SK-N-MC (cell line): Measurements from ENCODE around the gene MYCT1.
"Not testable (repeated sequence)": the region's sequence is repeated elsewhere in the genome, so short reads cannot be mapped to it uniquely, and the experiment has no call there.

Experiments
- EZH2 ChIP-seq: fragments of 200-600 bp; sonication (generic); IDR thresholded peaks from one replicate; pipeline ENCODE4 v1.6.1; 2017; ENCODE audit warnings: antibody characterized with exemption
- POLR2AphosphoS5 ChIP-seq: IDR thresholded peaks from 2 replicates; pipeline ENCODE4 v1.6.1; 2012; ENCODE audit warnings: mild to moderate bottlenecking, low read depth, low read length, borderline replicate concordance

- not testable (repeated sequence) for TF ChIP-seq POLR2AphosphoS5, EZH2
Observed at GRCh38 chr6:152682935-152683334, 14.8 kb upstream of the MYCT1 start.
